OCI-LY3 (cell line): Measurements from ENCODE around the gene CDK3.

Experiments
- H2AFZ ChIP-seq: fragments of 200-600, 300-600 bp; shearing (Covaris generic); 2 replicates; pipeline ENCODE4 v1.6.0; 2014; ENCODE audit warnings: antibody characterized with exemption, low read depth, low read length
- H3K27ac ChIP-seq: fragments of 200-600, 300-600 bp; sonication (generic); 2 replicates; pipeline ENCODE4 v1.5.1; 2014; ENCODE audit warnings: mild to moderate bottlenecking, low read length, moderate library complexity, mixed read lengths
- H3K27me3 ChIP-seq: fragments of 200-600, 300-600 bp; sonication (generic); 2 replicates; pipeline ENCODE4 v1.6.1; 2014; ENCODE audit warnings: low read depth, low read length, mixed read lengths
- H3K36me3 ChIP-seq: fragments of 200-600, 300-600 bp; sonication (generic); replicated peaks from 2 replicates; pipeline ENCODE3; 2014; ENCODE audit warnings: low read depth, low read length, mixed read lengths
- H3K4me1 ChIP-seq: fragments of 300-600, 200-600 bp; sonication (generic); 2 replicates; pipeline ENCODE4 v1.6.1; 2014; ENCODE audit warnings: low read length, mixed read lengths
- H3K4me2 ChIP-seq: fragments of 200-600, 300-600 bp; sonication (generic); 2 replicates; pipeline ENCODE4 v1.6.1; 2014; ENCODE audit warnings: low read length, mixed read lengths
- H3K4me3 ChIP-seq: fragments of 300-600, 200-600 bp; sonication (generic); 2 replicates; pipeline ENCODE4 v1.5.1; 2014; ENCODE audit warnings: antibody characterized with exemption, mild to moderate bottlenecking, low read length, moderate library complexity
- H3K79me2 ChIP-seq: fragments of 300-600, 200-600 bp; shearing (Covaris generic); 2 replicates; pipeline ENCODE4 v1.6.1; 2014; ENCODE audit warnings: mild to moderate bottlenecking, low read length, mixed read lengths
- H3K9ac ChIP-seq: fragments of 300-600, 200-600 bp; shearing (Covaris generic); 2 replicates; pipeline ENCODE4 v1.6.0; 2014; ENCODE audit warnings: mild to moderate bottlenecking, low read length, moderate library complexity
- H3K9me3 ChIP-seq: fragments of 200-600, 300-600 bp; shearing (Covaris generic); 2 replicates; pipeline ENCODE4 v1.6.1; 2014; ENCODE audit warnings: low read length, mixed read lengths; ENCODE audit not compliant: insufficient read depth
- H4K20me1 ChIP-seq: fragments of 200-600, 300-600 bp; sonication (generic); 2 replicates; pipeline ENCODE4 v1.6.1; 2016; ENCODE audit warnings: low read length, mixed read lengths; ENCODE audit not compliant: insufficient read depth
- CTCF ChIP-seq: fragments of 200-600, 300-600 bp; sonication (generic); IDR thresholded peaks from 2 replicates; pipeline ENCODE4 v1.5.1; 2014; ENCODE audit warnings: antibody characterized with exemption, low read length, low read depth
- EZH2phosphoT487 ChIP-seq: fragments of 200-600 bp; shearing (Covaris generic); IDR thresholded peaks from 2 replicates; pipeline ENCODE4 v1.6.1; 2018; ENCODE audit warnings: antibody characterized with exemption, mixed run types, low read depth

CDK3 gene

GRCh38 chr17:76011951-76012350 is 11.3 kb downstream of the CDK3 start:
- H3K4me3 ChIP-seq, result no peak overlapping the region
- H3K4me1 ChIP-seq, result peaks cover 7% of the 10 kb centered on the region; the same call in 1 of the 2 replicates
- no peak overlapping the region for H3K9ac ChIP-seq
- TF ChIP-seq EZH2phosphoT487 (no peak), CTCF (no peak)
- no peak overlapping the region for H3K4me2 ChIP-seq
- no peak overlapping the region for H2AFZ ChIP-seq
- no peaks in the 10 kb centered on the region for H3K79me2 ChIP-seq
- H4K20me1 ChIP-seq, result no peaks in the 10 kb centered on the region
- no peaks in the 10 kb centered on the region for H3K36me3 ChIP-seq
- H3K27me3 ChIP-seq, result no peaks in the 10 kb centered on the region
- no peaks in the 10 kb centered on the region for H3K9me3 ChIP-seq
- H3K27ac ChIP-seq, result no peak overlapping the region

- Histone ChIP-seq H3K4me1 (peaks cover 7% of the 10 kb centered on the region; the same call in 1 of the 2 replicates), H3K4me3 (no peak overlapping the region), H4K20me1 (no peaks in the 10 kb centered on the region), H3K27ac (no peak overlapping the region), H3K9me3 (no peaks in the 10 kb centered on the region), H3K4me2 (no peak overlapping the region), H2AFZ (peak overlapping the region; percentile 91; the same call in 1 of the 2 replicates), H3K27me3 (no peaks in the 10 kb centered on the region), H3K79me2 (no peaks in the 10 kb centered on the region), H3K36me3 (no peaks in the 10 kb centered on the region), H3K9ac (no peak overlapping the region)
- no peak for TF ChIP-seq EZH2phosphoT487
- TF ChIP-seq CTCF, result no peak
These were observed 12.8 kb downstream of the CDK3 start for GRCh38 chr17:76013377-76013932.

GRCh38 chr17:76014100-76014924 is 13.7 kb downstream of the CDK3 start:
- Histone ChIP-seq H3K4me3 (peak overlapping the region; percentile 48), H4K20me1 (no peaks in the 10 kb centered on the region), H3K79me2 (no peaks in the 10 kb centered on the region), H2AFZ (peak overlapping the region; percentile 91), H3K9ac (no peak overlapping the region), H3K36me3 (no peaks in the 10 kb centered on the region), H3K27ac (no peak overlapping the region), H3K4me2 (peak overlapping the region; percentile 72), H3K27me3 (no peaks in the 10 kb centered on the region), H3K9me3 (no peaks in the 10 kb centered on the region), H3K4me1 (peaks cover 7% of the 10 kb centered on the region; the same call in 1 of the 2 replicates)
- TF ChIP-seq CTCF, result peak; percentile 91
- TF ChIP-seq EZH2phosphoT487, result no peak

- Histone ChIP-seq H3K4me3 (no peak overlapping the region), H3K4me2 (no peak overlapping the region), H3K27ac (no peak overlapping the region), H3K9ac (no peak overlapping the region), H3K36me3 (no peaks in the 10 kb centered on the region), H3K27me3 (no peaks in the 10 kb centered on the region), H3K9me3 (no peaks in the 10 kb centered on the region), H4K20me1 (no peaks in the 10 kb centered on the region), H3K4me1 (peaks cover 7% of the 10 kb centered on the region; the same call in 1 of the 2 replicates), H2AFZ (no peak overlapping the region), H3K79me2 (no peaks in the 10 kb centered on the region)
- no peak for TF ChIP-seq EZH2phosphoT487
These were observed 14.2 kb downstream of the CDK3 start for GRCh38 chr17:76014925-76015261.
